HFFc6 (cell line): ENCODE measurements around the gene PRKCH. TPM values are rescaled to one million over a fixed set of nuclear protein-coding genes. Genes with fewer than 3 reads are reported as not detected.

Experiments used
- DNase-seq: peaks from one replicate; pipeline ENCODE4 v3.0.0-alpha.2; 2018
- H3K27ac Mint-ChIP-seq: 2 replicates; pipeline ENCODE4 v1.8.0; 2020; ENCODE audit warnings: mild to moderate bottlenecking, mixed read lengths
- H3K27me3 Mint-ChIP-seq: 2 replicates; pipeline ENCODE4 v1.8.0; 2021; ENCODE audit warnings: mild to moderate bottlenecking, moderate library complexity, mixed read lengths; ENCODE audit not compliant: insufficient read depth
- H3K36me3 Mint-ChIP-seq: 2 replicates; pipeline ENCODE4 v1.8.0; 2021; ENCODE audit warnings: low read depth, mixed read lengths
- H3K4me1 Mint-ChIP-seq: 2 replicates; pipeline ENCODE4 v1.8.0; 2020; ENCODE audit warnings: low read depth, mixed read lengths
- H3K4me3 Mint-ChIP-seq: 2 replicates; pipeline ENCODE4 v1.8.0; 2020; ENCODE audit warnings: mild to moderate bottlenecking, moderate library complexity, mixed read lengths
- H3K9me3 Mint-ChIP-seq: 2 replicates; pipeline ENCODE4 v1.8.0; 2020; ENCODE audit warnings: mild to moderate bottlenecking, mixed read lengths
- CTCF ChIP-seq: fragments of 200-600 bp; sonication (generic); IDR thresholded peaks from 2 replicates; pipeline ENCODE4 v1.5.0; 2021; ENCODE audit warnings: antibody characterized with exemption, mild to moderate bottlenecking
- total RNA-seq, 6 experiments: library from RNA; stranded (reverse); fragmentation: NEBNext Ultra II Directional; extraction: Animal tissue kit (Norgen Biotek cat#: 25700); gene quantifications; 2 replicates in 1 of 6; 3 replicates in 5 of 6; pipeline ENCODE4 v1.2.3, GENCODE V29; 2021

PRKCH gene
- total RNA-seq, 6 experiments from 2014 or later: 0.17 to 1.2 (median 0.35) TPM

GRCh38 chr14:61326146-61326545 lies 4.8 kb downstream of the PRKCH start:
- Mint-ChIP-seq H3K4me1 (no peaks in the 10 kb centered on the region), H3K27ac (no peak overlapping the region), H3K36me3 (no peaks in the 10 kb centered on the region), H3K27me3 (peaks cover 3% of the 10 kb centered on the region), H3K4me3 (no peak overlapping the region), H3K9me3 (no peaks in the 10 kb centered on the region)
- no peak for DNase-seq
- no peak for TF ChIP-seq CTCF

GRCh38 chr14:61326847-61327246 lies 5.5 kb downstream of the PRKCH start:
- TF ChIP-seq CTCF: no peak
- H3K27me3 Mint-ChIP-seq: peaks cover 3% of the 10 kb centered on the region
- no peak for DNase-seq
- no peaks in the 10 kb centered on the region for H3K36me3 Mint-ChIP-seq
- no peak overlapping the region for H3K4me3 Mint-ChIP-seq
- no peaks in the 10 kb centered on the region for H3K4me1 Mint-ChIP-seq
- H3K27ac Mint-ChIP-seq: no peak overlapping the region
- H3K9me3 Mint-ChIP-seq: no peaks in the 10 kb centered on the region

- no peak for TF ChIP-seq CTCF
- DNase-seq: no peak
- Mint-ChIP-seq H3K27me3 (peaks cover 1% of the 10 kb centered on the region), H3K4me3 (no peak overlapping the region), H3K9me3 (no peaks in the 10 kb centered on the region), H3K36me3 (no peaks in the 10 kb centered on the region), H3K4me1 (no peaks in the 10 kb centered on the region), H3K27ac (no peak overlapping the region)
Measured at GRCh38 chr14:61328626-61329262, 7.4 kb downstream of the PRKCH start.

GRCh38 chr14:61329478-61330051 lies 8.2 kb downstream of the PRKCH start:
- H3K4me1 Mint-ChIP-seq: no peaks in the 10 kb centered on the region
- H3K27ac Mint-ChIP-seq: no peak overlapping the region
- H3K27me3 Mint-ChIP-seq: peaks cover 2% of the 10 kb centered on the region
- DNase-seq: no peak
- TF ChIP-seq CTCF: no peak
- no peak overlapping the region for H3K4me3 Mint-ChIP-seq
- no peaks in the 10 kb centered on the region for H3K36me3 Mint-ChIP-seq
- H3K9me3 Mint-ChIP-seq: no peaks in the 10 kb centered on the region

GRCh38 chr14:61330511-61330910 lies 9.1 kb downstream of the PRKCH start:
- Mint-ChIP-seq H3K27me3 (peaks cover 2% of the 10 kb centered on the region), H3K4me1 (no peaks in the 10 kb centered on the region), H3K36me3 (no peaks in the 10 kb centered on the region), H3K4me3 (no peak overlapping the region), H3K27ac (no peak overlapping the region), H3K9me3 (no peaks in the 10 kb centered on the region)
- TF ChIP-seq CTCF: no peak
- no peak for DNase-seq
